GM12801 (cell line): ENCODE results near the gene ZGRF1.

Experiments used
- TF ChIP-seq, protein P1 (sequence below): IDR thresholded peaks from one replicate; pipeline ENCODE4 v1.5.1; 2011; ENCODE audit warnings: control low read depth; ENCODE audit not compliant: insufficient read length; ENCODE audit errors: extremely low read depth

Gene ZGRF1

DNA sequence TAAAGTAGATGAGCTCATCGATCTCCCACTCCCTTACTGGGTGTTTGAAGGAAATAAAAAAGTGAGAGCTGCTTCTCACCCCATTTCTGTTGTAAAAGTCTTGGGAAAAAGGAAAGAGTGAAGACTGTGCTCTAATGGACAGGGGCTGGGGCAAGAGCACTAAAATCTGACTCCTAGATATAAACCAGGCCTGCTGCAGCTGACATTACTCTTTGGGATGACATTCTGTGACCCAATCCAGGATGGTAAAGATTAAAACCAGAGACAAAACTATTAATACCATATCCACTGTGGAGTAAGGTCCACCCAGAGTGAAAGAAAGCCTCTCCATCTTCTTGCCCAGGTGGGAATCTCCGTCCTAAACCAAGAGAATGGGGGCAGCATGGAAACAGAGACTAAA, 100.6 kb downstream of the ZGRF1 start:
- TF ChIP-seq, protein P1, sequence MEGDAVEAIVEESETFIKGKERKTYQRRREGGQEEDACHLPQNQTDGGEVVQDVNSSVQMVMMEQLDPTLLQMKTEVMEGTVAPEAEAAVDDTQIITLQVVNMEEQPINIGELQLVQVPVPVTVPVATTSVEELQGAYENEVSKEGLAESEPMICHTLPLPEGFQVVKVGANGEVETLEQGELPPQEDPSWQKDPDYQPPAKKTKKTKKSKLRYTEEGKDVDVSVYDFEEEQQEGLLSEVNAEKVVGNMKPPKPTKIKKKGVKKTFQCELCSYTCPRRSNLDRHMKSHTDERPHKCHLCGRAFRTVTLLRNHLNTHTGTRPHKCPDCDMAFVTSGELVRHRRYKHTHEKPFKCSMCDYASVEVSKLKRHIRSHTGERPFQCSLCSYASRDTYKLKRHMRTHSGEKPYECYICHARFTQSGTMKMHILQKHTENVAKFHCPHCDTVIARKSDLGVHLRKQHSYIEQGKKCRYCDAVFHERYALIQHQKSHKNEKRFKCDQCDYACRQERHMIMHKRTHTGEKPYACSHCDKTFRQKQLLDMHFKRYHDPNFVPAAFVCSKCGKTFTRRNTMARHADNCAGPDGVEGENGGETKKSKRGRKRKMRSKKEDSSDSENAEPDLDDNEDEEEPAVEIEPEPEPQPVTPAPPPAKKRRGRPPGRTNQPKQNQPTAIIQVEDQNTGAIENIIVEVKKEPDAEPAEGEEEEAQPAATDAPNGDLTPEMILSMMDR: no peak

DNA sequence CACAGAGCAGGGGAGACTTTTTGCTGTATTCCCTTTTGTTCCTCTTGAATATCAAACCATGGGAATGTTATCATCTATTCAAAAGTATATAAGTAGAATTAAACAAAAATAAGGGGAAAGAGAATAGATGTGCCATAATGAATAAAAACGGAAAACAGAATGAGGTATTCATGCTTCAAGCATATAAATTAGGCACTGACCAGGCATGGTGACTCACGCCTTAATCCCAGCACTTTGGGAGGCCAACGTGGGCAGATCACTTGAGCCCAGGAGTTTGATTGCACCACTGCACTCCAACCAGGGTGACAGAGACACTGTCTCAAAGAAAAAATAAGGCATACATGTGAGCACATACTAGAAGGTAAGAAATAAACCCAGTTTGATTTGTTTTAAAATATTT, 104.4 kb downstream of the ZGRF1 start:
- TF ChIP-seq, protein P1: no peak

DNA sequence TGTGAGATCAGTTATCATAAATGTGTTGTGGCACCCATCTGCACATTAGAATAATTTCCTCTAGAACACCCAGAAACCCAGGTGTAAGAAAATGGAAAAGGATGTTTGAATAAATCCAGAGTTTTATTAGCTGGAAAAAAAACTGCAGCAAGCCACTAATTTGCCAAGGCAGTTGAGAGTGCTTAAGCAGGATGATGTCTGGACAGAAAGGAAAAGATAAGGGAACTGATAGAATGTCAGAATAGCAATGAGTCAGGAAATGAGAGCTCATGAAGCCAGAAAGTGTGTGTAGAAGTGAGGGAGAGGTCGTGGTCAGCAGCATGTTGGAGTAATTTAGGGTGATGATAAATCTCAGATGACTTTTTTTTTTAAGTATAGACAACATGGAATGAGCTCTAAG, 105.6 kb downstream of the ZGRF1 start:
- TF ChIP-seq, protein P1: no peak

DNA sequence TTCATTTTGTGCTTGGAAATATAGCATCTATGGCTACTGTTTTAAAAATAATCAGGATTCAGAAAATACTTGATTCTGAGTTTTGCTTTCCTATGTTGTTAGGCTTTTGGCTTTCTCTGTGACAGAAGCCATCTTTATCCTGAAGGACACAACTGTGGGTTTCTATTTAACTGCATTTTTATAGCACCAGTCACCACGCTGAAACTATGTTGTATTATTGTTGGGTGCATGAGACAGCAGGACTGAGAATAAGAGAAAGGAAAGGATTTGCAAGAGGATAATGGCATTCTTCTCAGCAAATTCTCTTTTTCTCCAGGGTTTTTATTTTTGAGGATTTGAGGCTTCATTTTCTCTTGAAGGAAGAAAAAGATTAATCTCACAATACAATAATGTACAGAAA, 110.6 kb downstream of the ZGRF1 start:
- TF ChIP-seq, protein P1: no peak

DNA sequence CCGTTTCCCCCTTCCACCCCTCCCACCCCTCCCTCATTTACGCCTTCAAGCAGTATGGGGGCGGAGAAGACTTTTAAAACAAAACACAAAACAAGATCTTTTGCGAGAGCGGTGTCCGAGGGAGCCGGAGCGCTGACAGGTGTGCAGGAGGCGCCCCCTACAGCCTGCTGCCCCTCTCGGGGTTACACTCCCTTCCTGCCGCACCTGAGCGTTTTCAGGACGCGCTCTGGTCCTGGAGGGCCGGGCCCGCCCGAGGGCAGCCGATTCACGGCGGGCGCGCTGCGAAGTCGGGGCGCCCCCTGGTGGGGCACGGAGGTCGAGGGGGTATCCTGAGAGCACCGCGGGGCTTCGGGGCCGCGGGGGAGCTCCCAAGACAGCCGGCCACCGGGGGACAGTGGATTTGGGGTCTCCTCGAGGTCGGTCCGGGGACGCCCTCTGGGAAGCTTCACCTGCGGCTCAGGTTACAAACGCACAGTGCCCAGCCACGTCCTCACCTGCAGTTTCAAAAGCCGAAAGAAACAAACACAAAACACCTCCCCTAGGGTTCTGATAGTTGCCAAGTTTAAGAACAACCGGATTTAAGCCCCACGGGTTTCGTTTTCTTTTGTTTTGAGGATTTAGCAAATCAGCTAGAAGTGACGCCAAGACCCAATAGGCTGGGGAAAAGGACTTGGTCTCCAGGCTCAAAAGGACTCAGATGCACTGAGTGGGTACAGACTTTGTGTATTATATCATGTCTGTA, 112.8 kb downstream of the ZGRF1 start:
- TF ChIP-seq, protein P1: no peak

DNA sequence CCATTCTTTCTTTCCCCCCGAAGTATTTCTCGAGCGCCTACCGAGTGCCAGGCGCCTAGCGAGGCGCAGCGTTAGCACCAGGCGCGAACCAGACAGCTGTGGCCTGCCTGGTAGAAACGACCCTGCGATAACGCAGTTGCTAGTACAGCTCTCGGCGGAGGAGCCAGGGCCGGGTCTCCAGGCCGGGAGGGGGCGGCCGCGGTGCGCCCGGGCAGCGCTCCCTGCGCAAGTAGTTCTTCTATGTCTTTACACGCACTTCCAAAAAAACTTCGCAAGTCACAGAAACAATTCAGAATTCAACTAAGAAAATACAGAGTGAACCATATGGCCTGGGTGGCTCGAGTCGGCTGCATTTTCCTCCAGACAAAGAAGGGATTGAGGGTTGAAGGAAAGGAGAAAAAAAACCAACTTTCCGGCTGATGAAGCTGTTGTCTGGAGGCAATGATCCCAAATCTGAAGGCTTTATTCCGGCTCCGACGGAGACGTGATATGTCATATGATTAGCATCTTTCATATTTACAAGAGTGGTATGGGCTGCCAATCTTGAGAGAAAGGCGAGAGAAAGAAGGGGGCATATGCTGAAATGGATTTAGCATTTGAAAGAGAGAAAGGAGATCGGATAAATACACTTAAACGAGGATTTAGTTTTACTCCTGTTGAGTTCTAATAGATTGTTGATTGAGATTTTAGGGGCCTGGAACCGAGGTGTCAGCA, 113.5 kb downstream of the ZGRF1 start:
- TF ChIP-seq, protein P1: no peak

DNA sequence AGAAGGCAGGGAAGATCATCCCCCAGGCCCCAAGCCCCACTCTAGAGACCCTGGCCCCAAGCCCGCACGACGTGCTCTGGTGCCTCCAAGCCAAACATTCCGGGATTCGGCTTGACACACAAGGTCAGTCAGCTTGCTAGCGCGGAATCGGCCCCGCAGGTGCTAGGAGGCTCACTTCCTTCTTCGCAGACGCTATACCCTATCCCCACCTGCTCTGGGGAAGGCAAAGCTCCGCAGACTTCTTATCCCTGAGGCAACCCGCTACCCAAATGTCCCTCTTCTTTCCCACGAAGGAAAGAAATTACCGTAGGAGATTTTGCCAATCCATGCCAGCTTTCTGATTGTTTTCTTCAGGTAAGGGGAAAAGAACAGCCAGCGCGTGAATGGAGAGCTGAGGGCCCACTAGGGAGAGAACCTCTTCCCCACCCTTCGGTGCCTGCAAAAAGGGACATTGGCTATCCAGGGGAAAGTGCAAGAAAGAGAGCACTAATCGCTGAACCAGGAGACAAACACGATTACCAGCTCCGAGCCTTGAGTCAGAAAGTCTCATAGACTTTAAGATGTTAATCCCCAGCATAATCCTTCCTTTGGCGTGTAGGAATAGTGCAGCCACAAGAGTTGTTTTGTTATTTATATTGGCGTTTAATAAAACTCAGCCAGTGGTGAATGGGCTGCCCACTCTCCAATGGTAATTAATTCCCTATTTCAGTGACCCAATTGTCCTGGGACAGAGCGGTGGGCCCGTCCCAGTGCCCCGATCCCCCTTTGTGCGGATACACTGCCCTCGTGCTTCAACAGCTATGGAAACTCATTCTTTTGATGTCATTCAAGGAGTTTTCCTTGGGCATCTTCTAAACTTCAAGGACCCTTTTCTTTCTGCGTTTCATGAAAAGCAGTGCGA, 115.3 kb downstream of the ZGRF1 start:
- TF ChIP-seq, protein P1: no peak
